ENCODE measurements around the gene ZNF419. TPM values are rescaled to one million over a fixed set of nuclear protein-coding genes. Genes with fewer than 3 reads are reported as not detected.
A peak's percentile ranks its signal among the peaks of the same experiment; 100 is the strongest.
"Not testable (repeated sequence)": the region's sequence is repeated elsewhere in the genome, so short reads cannot be mapped to it uniquely, and the experiment has no call there.

Gene ZNF419
- total and polyA plus RNA-seq, 12 donors: 5.0 to 16.5 (median 13.3) TPM

GRCh38 chr19:57499680-57500395 is 12.3 kb downstream of the ZNF419 start, which contains the start of gene ZNF773:
ZNF773 (plus strand) TSS chr19:57499938; CDS start chr19:57500081, 143 bp downstream.
- intact Hi-C loops (cut with DNase I); H3K9me3 ChIP-seq (replicated peaks in 1 of 3); H3K4me1 ChIP-seq (replicated peaks in 1 of 2); H3K36me3 ChIP-seq (replicated peaks in 1 of 2); H3K27me3 ChIP-seq: not testable (repeated sequence)
- H3K27ac ChIP-seq: peak within 1 kb of the TSS; percentile 75 to 95 (median 82)
- DNase-seq: peak; percentile 94 to 98 (median 96)
- peak; percentile 83 to 90 for TF ChIP-seq POLR2A (IDR thresholded peaks at IDR 0.05)
- H3K4me3 ChIP-seq: peak within 1 kb of the TSS in 3 of 4 donors; percentile 60 to 95 (median 95)
- 0 to 2% (median 1%) methylated on average over 16 to 60 of the region's 69 CpGs for WGBS, 4 donors

GRCh38 chr19:57500400-57500799 is 12.8 kb downstream of the ZNF419 start:
- intact Hi-C loops (cut with DNase I); H3K9me3 ChIP-seq (replicated peaks in 1 of 3); H3K27ac ChIP-seq; H3K4me1 ChIP-seq (replicated peaks in 1 of 2); H3K27me3 ChIP-seq; H3K36me3 ChIP-seq (replicated peaks in 1 of 2): not testable (repeated sequence)
- H3K4me3 ChIP-seq: peak overlapping the region in 1 of 4 donors; percentile 95
- DNase-seq: peak in 1 of 7 donors; percentile 15
- 0% methylated on average over 1 to 2 of the region's 4 CpGs for WGBS, 4 donors

GRCh38 chr19:57506163-57506562 is 18.6 kb downstream of the ZNF419 start:
- H3K4me3 ChIP-seq: no peak overlapping the region
- TF ChIP-seq CTCF (IDR thresholded peaks at IDR 0.05): no peak
- peaks cover 0 to 26% of the 10 kb centered on the region in 2 donors for H3K36me3 ChIP-seq (replicated peaks in 1 of 2)
- peaks cover 0 to 11% (median 4%) of the 10 kb centered on the region in 3 donors for H3K9me3 ChIP-seq (replicated peaks in 1 of 3)
- 67 to 93% (median 70%) methylated on average over 4 of the region's 4 CpGs for WGBS, 4 donors
- H3K27me3 ChIP-seq: no peaks in the 10 kb centered on the region
- H3K27ac ChIP-seq: no peak overlapping the region
- no peaks in the 10 kb centered on the region for H3K4me1 ChIP-seq (replicated peaks in 1 of 2)
- intact Hi-C loops (cut with DNase I): no loop called here
- no peak for DNase-seq

- peaks cover 0 to 26% (median 11%) of the 10 kb centered on the region in 3 donors for H3K9me3 ChIP-seq (replicated peaks in 1 of 3)
- H3K27me3 ChIP-seq: no peaks in the 10 kb centered on the region
- no peak for TF ChIP-seq CTCF (IDR thresholded peaks at IDR 0.05)
- no peak for TF ChIP-seq POLR2A (IDR thresholded peaks at IDR 0.05)
- no peak overlapping the region for H3K4me3 ChIP-seq
- H3K27ac ChIP-seq: no peak overlapping the region
- peaks cover 0 to 11% of the 10 kb centered on the region in 2 donors for H3K36me3 ChIP-seq (replicated peaks in 1 of 2)
- intact Hi-C loops (cut with DNase I): no loop called here
- no peaks in the 10 kb centered on the region for H3K4me1 ChIP-seq (replicated peaks in 1 of 2)
- no peak for DNase-seq
Measured at GRCh38 chr19:57511484-57511883, 23.9 kb downstream of the ZNF419 start.

GRCh38 chr19:57512845-57513244 is 25.3 kb downstream of the ZNF419 start:
- Histone ChIP-seq H3K4me1 (replicated peaks in 1 of 2) (no peaks in the 10 kb centered on the region), H3K36me3 (replicated peaks in 1 of 2) (no peaks in the 10 kb centered on the region), H3K27ac (no peak overlapping the region), H3K9me3 (replicated peaks in 1 of 3) (peaks cover 0 to 26% (median 11%) of the 10 kb centered on the region in 3 donors), H3K4me3 (no peak overlapping the region), H3K27me3 (no peaks in the 10 kb centered on the region)
- intact Hi-C loops (cut with DNase I): no loop called here
- DNase-seq: no peak
- WGBS, 4 donors: 92 to 96% (median 94%) methylated on average over 6 of the region's 6 CpGs
- TF ChIP-seq CTCF (IDR thresholded peaks at IDR 0.05): no peak
- no peak for TF ChIP-seq POLR2A (IDR thresholded peaks at IDR 0.05)

Measured in adrenal gland (tissue), 12 donors.